Right lobe of liver (tissue), 6 donors: ENCODE results near the gene PHF21B. TPM values are rescaled to one million over a fixed set of nuclear protein-coding genes. Genes with fewer than 3 reads are reported as not detected.

ENCODE experiments used
- ATAC-seq, 4 donors: fragments of 200-7000 bp; cut with Tn5 transposase; one replicate each; pipeline ENCODE4 v1.9.1; 2020; ENCODE audit warnings: mild to moderate bottlenecking in 4 of 4, moderate library complexity in 4 of 4
- DNase-seq, 3 donors: peaks; one replicate each; pipeline ENCODE4 v3.0.0-alpha.2; 2020
- H3K27ac ChIP-seq, 3 donors: fragments of 200-600 bp; one replicate each; pipeline ENCODE4 v1.8.0; 2022
- H3K27me3 ChIP-seq, 2 donors: fragments of 200-600 bp; one replicate each; pipeline ENCODE4 v1.8.0; 2022
- H3K36me3 ChIP-seq, 4 donors: fragments of 200-600 bp; sonication (generic) in 1 of 4; one replicate each; pipeline versions ENCODE4 v1.5.1 to v1.8.0; 2017 to 2022; ENCODE audit warnings: control low read depth in 1 of 4
- H3K4me1 ChIP-seq, 4 donors: fragments of 200-600 bp; sonication (generic) in 1 of 4; one replicate each; pipeline versions ENCODE4 v1.5.1 to v1.8.0; 2017 to 2022; ENCODE audit warnings: control low read depth in 1 of 4
- H3K4me3 ChIP-seq, 3 donors: fragments of 200-600 bp; one replicate each; pipeline ENCODE4 v1.8.0; 2022
- H3K9me3 ChIP-seq, 4 donors: fragments of 200-600 bp; sonication (generic) in 1 of 4; one replicate each; pipeline versions ENCODE4 v1.5.1 to v1.8.0; 2017 to 2022; ENCODE audit warnings: control low read depth in 1 of 4
- POLR2A ChIP-seq: fragments of 450-650 bp; IDR thresholded peaks from one replicate; pipeline ENCODE4 v1.6.1; 2017; ENCODE audit warnings: antibody characterized with exemption, mild to moderate bottlenecking
- WGBS: methylation state at CpG from one replicate; pipeline ENCODE4 v1.1.6; 2018; ENCODE audit warnings: low coverage, low lambda C conversion rate; ENCODE audit not compliant: insufficient coverage; ENCODE audit errors: missing lambda C conversion rate; 5-methylcytosine and 5-hydroxymethylcytosine counted together
- intact Hi-C, 2 donors: fragments of 100-400 bp; cut with DNase I; formaldehyde crosslinking; loops; one replicate each; pipeline versions ENCODE4 v1.11.2 to v1.14.1; 2022
- total RNA-seq, 6 experiments: library from RNA; depleted of rRNA in 2 of 6; stranded (reverse); fragments of >200 nt in 2 of 6; fragmentation: NEBNext Ultra II Directional in 3 of 6; extraction: Animal tissue kit (Norgen Biotek cat#: 25700) in 3 of 6; gene quantifications; one replicate each; pipeline versions ENCODE4 v1.1.0 to v1.2.4, GENCODE V29; 2016 to 2023
- TF ChIP-seq, protein P1 (sequence below), 4 donors: fragments of 200-600 bp in 3 of 4; fragments of 450-650 bp in 1 of 4; IDR thresholded peaks; one replicate each; pipeline versions ENCODE4 v1.5.1 to v1.8.0; 2016 to 2022; ENCODE audit warnings: antibody characterized with exemption in 4 of 4, mild to moderate bottlenecking in 2 of 4
- donor health status: DM: no; HTN: yes; CAD: no.
- donor health status: DM: no; HTN: no; CAD: no.
- donor health status: DM: no; HTN: no; CAD: no.
- donor health status: DM: no; HTN: yes; CAD: no.
- donor health status: DM: no; HTN: yes; CAD: no.

PHF21B gene
- total RNA-seq, 6 experiments from 2014 or later = not detected

DNA sequence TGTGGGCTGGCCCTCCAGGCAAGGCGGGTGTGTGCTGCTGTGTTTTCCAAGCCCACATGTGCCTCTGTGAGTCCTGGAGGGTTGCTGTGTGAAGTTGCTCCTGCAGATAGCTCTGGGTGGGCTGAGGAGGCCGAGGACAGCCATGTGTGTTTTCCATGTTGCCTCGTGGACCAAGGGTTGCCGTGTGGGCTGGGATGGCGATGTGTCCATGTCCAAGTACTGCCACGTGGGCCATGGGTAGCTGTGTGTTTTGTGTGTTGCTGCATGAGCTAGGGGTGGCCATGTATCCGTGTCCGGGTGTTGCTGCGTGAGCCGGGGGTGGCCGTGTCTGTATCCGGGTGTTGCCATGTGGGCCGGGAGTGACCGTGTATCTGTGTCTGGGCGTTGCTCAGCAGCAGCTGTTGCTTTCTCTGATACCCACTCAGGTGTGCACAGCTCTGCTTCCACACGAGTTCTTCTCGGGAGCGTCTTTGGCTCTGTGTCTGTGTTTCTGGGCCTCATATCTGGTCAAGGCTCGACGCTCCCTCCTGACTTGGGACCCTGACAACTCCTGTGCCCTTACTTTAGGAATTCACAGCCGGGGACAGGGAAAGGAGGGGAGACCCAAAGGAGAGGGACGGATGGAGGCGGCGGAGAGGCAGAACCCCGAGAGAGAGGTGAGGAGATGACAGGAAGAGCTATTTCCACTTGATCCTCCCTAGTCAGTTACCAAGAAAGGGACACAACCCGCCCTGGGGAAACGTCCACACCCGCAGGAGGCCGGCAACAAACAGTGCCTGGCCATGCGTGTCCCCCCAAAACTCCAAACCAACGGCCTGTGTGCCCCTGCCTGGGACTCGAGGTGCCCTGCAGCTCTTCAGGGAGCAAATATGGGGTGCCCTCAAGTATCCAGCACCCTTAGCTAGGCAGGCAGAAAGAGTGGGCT lies 83.1 kb downstream of the PHF21B start:
- H3K9me3 ChIP-seq = no peaks in the 10 kb centered on the region
- ATAC-seq = no peak
- no peaks in the 10 kb centered on the region for H3K36me3 ChIP-seq
- no peak overlapping the region for H3K4me3 ChIP-seq
- 52% methylated on average over 6 of the region's 32 CpGs for WGBS
- TF ChIP-seq POLR2A = no peak
- TF ChIP-seq, protein P1, sequence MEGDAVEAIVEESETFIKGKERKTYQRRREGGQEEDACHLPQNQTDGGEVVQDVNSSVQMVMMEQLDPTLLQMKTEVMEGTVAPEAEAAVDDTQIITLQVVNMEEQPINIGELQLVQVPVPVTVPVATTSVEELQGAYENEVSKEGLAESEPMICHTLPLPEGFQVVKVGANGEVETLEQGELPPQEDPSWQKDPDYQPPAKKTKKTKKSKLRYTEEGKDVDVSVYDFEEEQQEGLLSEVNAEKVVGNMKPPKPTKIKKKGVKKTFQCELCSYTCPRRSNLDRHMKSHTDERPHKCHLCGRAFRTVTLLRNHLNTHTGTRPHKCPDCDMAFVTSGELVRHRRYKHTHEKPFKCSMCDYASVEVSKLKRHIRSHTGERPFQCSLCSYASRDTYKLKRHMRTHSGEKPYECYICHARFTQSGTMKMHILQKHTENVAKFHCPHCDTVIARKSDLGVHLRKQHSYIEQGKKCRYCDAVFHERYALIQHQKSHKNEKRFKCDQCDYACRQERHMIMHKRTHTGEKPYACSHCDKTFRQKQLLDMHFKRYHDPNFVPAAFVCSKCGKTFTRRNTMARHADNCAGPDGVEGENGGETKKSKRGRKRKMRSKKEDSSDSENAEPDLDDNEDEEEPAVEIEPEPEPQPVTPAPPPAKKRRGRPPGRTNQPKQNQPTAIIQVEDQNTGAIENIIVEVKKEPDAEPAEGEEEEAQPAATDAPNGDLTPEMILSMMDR (IDR thresholded peaks at IDR 0.05) = no peak
- no peaks in the 10 kb centered on the region for H3K27me3 ChIP-seq
- peak in 2 of 3 donors; percentile 6 to 30 for DNase-seq
- no peaks in the 10 kb centered on the region for H3K4me1 ChIP-seq
- intact Hi-C loops = no loop called here
- H3K27ac ChIP-seq = no peak overlapping the region

DNA sequence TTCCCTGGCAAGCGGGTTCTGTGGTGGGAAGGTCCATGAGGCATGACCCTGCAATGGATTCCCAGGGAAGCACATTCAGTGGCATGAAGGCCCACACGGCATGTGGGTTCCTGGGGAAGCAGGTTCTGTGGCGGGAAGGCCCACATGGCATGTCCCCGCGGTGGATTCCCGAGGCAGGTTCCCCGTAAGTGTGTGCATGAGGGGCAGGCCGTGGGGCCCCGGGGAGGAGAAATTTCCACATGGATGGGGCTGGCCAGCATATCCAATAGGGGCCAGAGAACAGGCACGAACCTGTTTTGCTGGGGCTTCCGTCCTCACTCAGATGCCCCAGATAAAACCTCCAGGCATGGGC lies 83.7 kb downstream of the PHF21B start:
- ATAC-seq = no peak
- WGBS = no CpG with 5 or more reads among the region's 11 CpGs
- intact Hi-C loops = no loop called here
- no peaks in the 10 kb centered on the region for H3K4me1 ChIP-seq
- DNase-seq = peak in 2 of 3 donors; percentile 2 to 37
- no peaks in the 10 kb centered on the region for H3K36me3 ChIP-seq
- no peak for TF ChIP-seq POLR2A
- TF ChIP-seq, protein P1 (IDR thresholded peaks at IDR 0.05) = no peak
- H3K4me3 ChIP-seq = no peak overlapping the region
- H3K9me3 ChIP-seq = no peaks in the 10 kb centered on the region
- H3K27me3 ChIP-seq = no peaks in the 10 kb centered on the region
- H3K27ac ChIP-seq = no peak overlapping the region

DNA sequence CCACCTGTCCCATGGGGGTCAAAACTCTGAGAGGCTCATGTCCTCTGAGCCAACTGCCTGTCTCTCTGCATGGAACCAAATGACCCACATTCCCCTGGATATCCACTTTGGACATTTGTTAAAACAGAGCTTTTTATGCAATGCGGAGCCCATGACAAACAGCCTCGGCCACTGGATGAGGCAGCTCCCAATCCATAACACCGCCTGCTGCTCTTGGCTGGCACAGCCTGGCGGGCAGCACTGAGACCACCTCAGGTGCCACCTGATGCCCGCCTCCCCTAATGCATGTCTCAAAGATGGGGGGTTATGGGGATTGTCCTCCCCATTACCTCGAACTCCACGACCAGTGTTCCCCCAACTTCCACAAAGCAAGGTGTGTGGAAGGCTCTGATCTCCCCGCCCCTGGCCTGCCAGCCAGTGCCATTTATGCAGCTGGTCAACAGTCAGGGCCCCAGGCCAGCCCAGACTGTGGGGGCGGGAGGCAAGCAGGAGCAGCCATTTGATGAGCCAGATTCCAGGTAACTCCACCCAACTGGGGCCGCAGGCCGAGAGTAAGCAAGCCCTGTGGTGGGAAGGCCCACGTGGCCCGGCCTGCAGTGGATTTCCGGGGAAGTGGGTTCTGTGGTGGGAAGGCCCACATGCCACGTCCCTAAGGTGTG lies 84.2 kb downstream of the PHF21B start:
- DNase-seq = peak in 1 of 3 donors; percentile 3
- no peaks in the 10 kb centered on the region for H3K4me1 ChIP-seq
- H3K36me3 ChIP-seq = no peaks in the 10 kb centered on the region
- H3K27me3 ChIP-seq = no peaks in the 10 kb centered on the region
- intact Hi-C loops = no loop called here
- H3K4me3 ChIP-seq = no peak overlapping the region
- ATAC-seq = no peak
- TF ChIP-seq, protein P1 (IDR thresholded peaks at IDR 0.05) = no peak
- no peak for TF ChIP-seq POLR2A
- no peaks in the 10 kb centered on the region for H3K9me3 ChIP-seq
- 55% methylated on average over 7 of the region's 15 CpGs for WGBS
- no peak overlapping the region for H3K27ac ChIP-seq

DNA sequence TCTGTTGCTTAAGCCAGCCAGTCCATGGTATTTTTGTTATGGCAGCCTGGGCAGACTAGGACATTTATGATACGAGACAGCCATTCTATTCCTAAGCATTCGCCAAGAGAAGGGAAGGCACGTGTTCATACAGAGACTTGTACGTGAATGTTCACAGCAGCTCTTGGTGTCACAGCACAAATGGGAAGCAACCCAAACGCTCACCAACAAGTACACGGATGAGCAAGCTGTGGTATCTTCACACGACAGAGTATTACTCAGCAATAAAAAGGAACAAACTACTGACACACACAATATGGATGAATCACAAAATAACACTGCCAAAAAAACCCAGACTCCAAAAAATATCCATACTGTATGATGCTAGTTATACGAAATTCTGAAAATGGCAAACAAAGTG lies 85.1 kb downstream of the PHF21B start:
- ATAC-seq (no peak), DNase-seq (no peak)
- no peak overlapping the region for H3K4me3 ChIP-seq
- H3K4me1 ChIP-seq = no peaks in the 10 kb centered on the region
- no peaks in the 10 kb centered on the region for H3K36me3 ChIP-seq
- no peaks in the 10 kb centered on the region for H3K27me3 ChIP-seq
- TF ChIP-seq, protein P1 (IDR thresholded peaks at IDR 0.05) = no peak
- TF ChIP-seq POLR2A = no peak
- no peaks in the 10 kb centered on the region for H3K9me3 ChIP-seq
- H3K27ac ChIP-seq = no peak overlapping the region
- intact Hi-C loops = no loop called here
- 34% methylated on average over 8 of the region's 8 CpGs for WGBS
